PC-3 (cell line): Measurements from ENCODE around the gene AEBP1. TPM values are rescaled to one million over a fixed set of nuclear protein-coding genes. Genes with fewer than 3 reads are reported as not detected.

Source experiments
- ATAC-seq: fragments of 200-7000 bp; cut with Tn5 transposase; 2 replicates; pipeline ENCODE4 v1.9.1; 2020; ENCODE audit warnings: mild to moderate bottlenecking, moderate library complexity
- BruUV-seq: library from RNA; stranded (reverse); fragments of 400-500 nt; replicated peaks from 2 replicates; lab custom pipeline; 2021; lab: Mats Ljungman, UMichigan
- CTCF ChIA-PET: fragments of 300-600 bp; sonication (Branson Sonifier 250); formaldehyde crosslinking; loops from one replicate; lab custom pipeline; 2022; ENCODE audit warnings: antibody characterized with exemption; lab: Charles Lee
- POLR2A ChIA-PET: fragments of 300-600 bp; sonication (Branson Sonifier 250); formaldehyde crosslinking; loops from one replicate; lab custom pipeline; 2022; ENCODE audit warnings: antibody characterized with exemption; ENCODE audit not compliant: unreplicated experiment; lab: Charles Lee
- DNase-seq: peaks from one replicate; pipeline ENCODE4 v3.0.0-alpha.2; 2015
- H2AFZ ChIP-seq: fragments of 300-600 bp; sonication (generic); 2 replicates; pipeline ENCODE4 v1.6.0; 2016; ENCODE audit warnings: antibody characterized with exemption, low read length
- H3F3A ChIP-seq: fragments of 300-600 bp; sonication (generic); one replicate; pipeline ENCODE4 v1.6.0; 2017; ENCODE audit warnings: antibody characterized with exemption, low read length, control low read depth, mild to moderate bottlenecking; ENCODE audit not compliant: unreplicated experiment
- H3K27ac ChIP-seq: fragments of 300-600 bp; sonication (generic); 2 replicates; pipeline ENCODE4 v1.5.1; 2016; ENCODE audit warnings: mild to moderate bottlenecking, low read length
- H3K27me3 ChIP-seq: fragments of 300-600 bp; sonication (generic); 2 replicates; pipeline ENCODE4 v1.6.1; 2016; ENCODE audit warnings: low read length, mixed read lengths
- H3K36me3 ChIP-seq: fragments of 300-600 bp; sonication (generic); 2 replicates; pipeline ENCODE4 v1.6.1; 2016; ENCODE audit warnings: low read depth, mixed run types, low read length, mixed read lengths
- H3K4me1 ChIP-seq: fragments of 300-600 bp; sonication (generic); 2 replicates; pipeline ENCODE4 v1.5.1; 2016; ENCODE audit warnings: low read length; ENCODE audit not compliant: insufficient read depth
- H3K4me2 ChIP-seq: fragments of 300-600 bp; sonication (generic); 2 replicates; pipeline ENCODE4 v1.6.0; 2016; ENCODE audit warnings: low read length
- H3K4me3 ChIP-seq: fragments of 300-600 bp; sonication (generic); 2 replicates; pipeline ENCODE4 v1.5.1; 2016; ENCODE audit warnings: mild to moderate bottlenecking, low read length, mixed read lengths
- H3K79me2 ChIP-seq: fragments of 300-600 bp; sonication (generic); 2 replicates; pipeline ENCODE4 v1.6.1; 2017; ENCODE audit warnings: low read length, mixed read lengths
- H3K9ac ChIP-seq: fragments of 300-600 bp; sonication (generic); 2 replicates; pipeline ENCODE4 v1.6.0; 2016; ENCODE audit warnings: mild to moderate bottlenecking, low read length
- H3K9me2 ChIP-seq: fragments of 300-600 bp; sonication (generic); replicated peaks from 2 replicates; pipeline ENCODE4 v1.6.1; 2016; ENCODE audit warnings: mixed run types, low read length, mixed read lengths
- H3K9me3 ChIP-seq: fragments of 300-600 bp; sonication (generic); 2 replicates; pipeline ENCODE4 v1.6.1; 2016; ENCODE audit warnings: low read length, mixed read lengths
- H4K20me1 ChIP-seq: fragments of 300-600 bp; sonication (generic); 2 replicates; pipeline ENCODE4 v1.6.1; 2016; ENCODE audit warnings: low read length, mixed read lengths
- CTCF ChIP-seq: fragments of 300-600 bp; sonication (generic); conservative IDR thresholded peaks from 2 replicates; pipeline ENCODE4 v1.5.1; 2017; ENCODE audit warnings: antibody characterized with exemption, low read depth, mild to moderate bottlenecking, low read length
- EZH2 ChIP-seq: fragments of 300-600 bp; sonication (generic); IDR thresholded peaks from one replicate; pipeline ENCODE4 v1.6.1; 2017; ENCODE audit warnings: antibody characterized with exemption, mild to moderate bottlenecking, low read length; ENCODE audit not compliant: unreplicated experiment
- EZH2phosphoT487 ChIP-seq: fragments of 300-600 bp; sonication (generic); IDR thresholded peaks from 2 replicates; pipeline ENCODE4 v1.6.1; 2018; ENCODE audit warnings: mild to moderate bottlenecking, antibody characterized with exemption, low read length, borderline replicate concordance
- intact Hi-C: fragments of 100-400 bp; cut with micrococcal nuclease; formaldehyde crosslinking; loops from 2 replicates; pipeline ENCODE4 v1.9.0; 2023
- total RNA-seq: library from RNA; depleted of rRNA; stranded (reverse); fragments of >200 nt; gene quantifications from 2 replicates; pipeline ENCODE4 v1.2.3, GENCODE V29; 2014

The AEBP1 gene
- total RNA-seq, 1 experiment from 2014 or later, result not detected

GRCh38 chr7:44116789-44117666 lies 12.9 kb downstream of the AEBP1 start:
- no peak overlapping the region for H3K27ac ChIP-seq
- H3K36me3 ChIP-seq, result peaks cover 24% of the 10 kb centered on the region
- H3K79me2 ChIP-seq, result peaks cover 27% of the 10 kb centered on the region
- ChIA-PET CTCF (no interaction called here), POLR2A (no interaction called here)
- TF ChIP-seq EZH2, result no peak
- TF ChIP-seq CTCF, result no peak
- no peak for TF ChIP-seq EZH2phosphoT487
- H2AFZ ChIP-seq, result no peak overlapping the region
- ATAC-seq (no peak), DNase-seq (no peak)
- no TSS peak for BruUV-seq
- no peaks in the 10 kb centered on the region for H3K27me3 ChIP-seq
- H3K9me2 ChIP-seq, result no peaks in the 10 kb centered on the region
- H4K20me1 ChIP-seq, result no peaks in the 10 kb centered on the region
- H3K9me3 ChIP-seq, result no peaks in the 10 kb centered on the region
- intact Hi-C loops, result no loop called here
- H3K4me2 ChIP-seq, result no peak overlapping the region
- H3K4me1 ChIP-seq, result peaks cover 5% of the 10 kb centered on the region
- no peak overlapping the region for H3K4me3 ChIP-seq
- no peaks in the 10 kb centered on the region for H3F3A ChIP-seq
- no peak overlapping the region for H3K9ac ChIP-seq

- Histone ChIP-seq H3K9ac (no peak overlapping the region), H3K9me3 (no peaks in the 10 kb centered on the region), H3K27ac (no peak overlapping the region), H3K9me2 (no peaks in the 10 kb centered on the region), H3K79me2 (peaks cover 36% of the 10 kb centered on the region), H3K36me3 (peaks cover 25% of the 10 kb centered on the region), H3K4me3 (no peak overlapping the region), H3K27me3 (no peaks in the 10 kb centered on the region), H3K4me2 (no peak overlapping the region), H3F3A (no peaks in the 10 kb centered on the region), H4K20me1 (no peaks in the 10 kb centered on the region), H3K4me1 (peaks cover 14% of the 10 kb centered on the region), H2AFZ (no peak overlapping the region)
- CTCF ChIA-PET, result no interaction called here
- POLR2A ChIA-PET, result no interaction called here
- TF ChIP-seq CTCF, result no peak
- TF ChIP-seq EZH2, result no peak
- no peak for TF ChIP-seq EZH2phosphoT487
- no TSS peak for BruUV-seq
- DNase-seq, result no peak
- no peak for ATAC-seq
- intact Hi-C loops, result no loop called here
Measured at GRCh38 chr7:44117801-44118429, 13.8 kb downstream of the AEBP1 start.
